H1 (cell line): Measurements from ENCODE around the gene GDPD5. TPM values are rescaled to one million over a fixed set of nuclear protein-coding genes. Genes with fewer than 3 reads are reported as not detected.

ENCODE experiments used
- CTCF ChIA-PET: fragments of 300-600 bp; sonication (Branson Sonifier 250); formaldehyde crosslinking; loops from one replicate; lab custom pipeline; 2021; ENCODE audit not compliant: partially characterized antibody; lab: Charles Lee
- POLR2A ChIA-PET: fragments of 300-600 bp; sonication (Branson Sonifier 250); formaldehyde crosslinking; loops from one replicate; lab custom pipeline; 2021; ENCODE audit warnings: inconsistent platforms; ENCODE audit not compliant: partially characterized antibody; lab: Charles Lee
- DNase-seq, 2 experiments: peaks; one replicate each; pipeline versions ENCODE4 v3.0.0 to v3.0.0-alpha.2; 2010 to 2022; ENCODE audit warnings: low spot score in 2 of 2, low read depth in 1 of 2, mixed read lengths in 1 of 2
- FAIRE-seq: peaks from 2 replicates; lab custom pipeline; 2011; peaks lifted over from hg19 to GRCh38; lab: Jason Lieb, UNC
- H2AFZ ChIP-seq: 2 replicates; pipeline ENCODE4 v1.8.1; 2012; ENCODE audit warnings: low read length, inconsistent platforms
- H2AK5ac ChIP-seq: 2 replicates; pipeline ENCODE4 v1.6.1; 2013; ENCODE audit warnings: low read depth, low read length
- H2BK120ac ChIP-seq: replicated peaks from 2 replicates; pipeline ENCODE3; 2013; ENCODE audit warnings: low read depth, low read length, inconsistent platforms
- H2BK12ac ChIP-seq: 2 replicates; pipeline ENCODE4 v1.6.1; 2013; ENCODE audit warnings: low read depth, low read length
- H2BK15ac ChIP-seq: 2 replicates; pipeline ENCODE4 v1.6.1; 2013; ENCODE audit warnings: low read length
- H2BK20ac ChIP-seq: 2 replicates; pipeline ENCODE4 v1.6.1; 2013; ENCODE audit warnings: low read length
- H2BK5ac ChIP-seq: 2 replicates; pipeline ENCODE4 v1.6.1; 2013; ENCODE audit warnings: low read depth, low read length
- H3K14ac ChIP-seq: 2 replicates; pipeline ENCODE4 v1.6.1; 2013; ENCODE audit warnings: inconsistent platforms; ENCODE audit not compliant: insufficient read length
- H3K18ac ChIP-seq: 2 replicates; pipeline ENCODE4 v1.6.1; 2013; ENCODE audit warnings: low read length; ENCODE audit errors: extremely low read depth
- H3K23ac ChIP-seq: 2 replicates; pipeline ENCODE4 v1.6.1; 2013; ENCODE audit warnings: inconsistent platforms; ENCODE audit not compliant: insufficient read length
- H3K23me2 ChIP-seq: 2 replicates; pipeline ENCODE4 v1.6.1; 2013; ENCODE audit warnings: low read depth, low read length
- H3K27ac ChIP-seq: 2 replicates; pipeline ENCODE4 v1.6.1; 2011; ENCODE audit warnings: low read depth, low read length, inconsistent platforms
- H3K27me3 ChIP-seq, 4 experiments: replicated peaks in 1 of 4; 1 replicate in 1 of 4; 2 replicates in 3 of 4; pipeline versions ENCODE4 v1.6.1 to v1.8.1; 2011 to 2013; ENCODE audit warnings: low read length in 3 of 4, mild to moderate bottlenecking in 3 of 4, inconsistent platforms in 2 of 4, mixed read lengths in 2 of 4, moderate library complexity in 1 of 4; ENCODE audit not compliant: control insufficient read depth in 3 of 4, insufficient read depth in 3 of 4; ENCODE audit errors: extremely low read depth in 1 of 4
- H3K36me3 ChIP-seq, 4 experiments: 2 replicates each; pipeline versions ENCODE4 v1.6.1 to v1.8.1; 2011 to 2013; ENCODE audit warnings: mild to moderate bottlenecking in 4 of 4, low read length in 3 of 4, moderate library complexity in 2 of 4, control low read depth in 1 of 4, inconsistent platforms in 1 of 4; ENCODE audit not compliant: insufficient read depth in 4 of 4, control insufficient read depth in 2 of 4
- H3K4ac ChIP-seq: replicated peaks from 2 replicates; pipeline ENCODE3; 2013; ENCODE audit warnings: low read length, low read depth, mixed read lengths, inconsistent platforms; ENCODE audit not compliant: insufficient read length
- H3K4me1 ChIP-seq, 4 experiments: replicated peaks in 1 of 4; 1 replicate in 1 of 4; 2 replicates in 3 of 4; pipeline versions ENCODE4 v1.6.1 to v1.8.1; 2011 to 2013; ENCODE audit warnings: low read length in 3 of 4, inconsistent platforms in 2 of 4, mixed read lengths in 1 of 4; ENCODE audit not compliant: insufficient read depth in 4 of 4, control insufficient read depth in 3 of 4
- H3K4me2 ChIP-seq, 2 experiments: 2 replicates each; pipeline versions ENCODE4 v1.6.1 to v1.8.1; 2011 to 2013; ENCODE audit warnings: low read depth in 2 of 2, low read length in 2 of 2, control low read depth in 1 of 2, inconsistent platforms in 1 of 2, mild to moderate bottlenecking in 1 of 2; ENCODE audit not compliant: insufficient read depth in 1 of 2
- H3K4me3 ChIP-seq, 4 experiments: fragments of 200-600, 300-600 bp in 1 of 4; sonication (generic), shearing (Covaris generic), sonication (Bioruptor Twin) in 1 of 4; 2 replicates each; pipeline versions ENCODE4 v1.5.1 to v1.8.1; 2011 to 2016; ENCODE audit warnings: low read length in 4 of 4, low read depth in 3 of 4, control low read depth in 2 of 4, inconsistent platforms in 2 of 4, mild to moderate bottlenecking in 2 of 4, mixed read lengths in 1 of 4, moderate library complexity in 1 of 4; ENCODE audit not compliant: insufficient read depth in 2 of 4; ENCODE audit errors: extremely low read depth in 1 of 4
- H3K56ac ChIP-seq: replicated peaks from 2 replicates; pipeline ENCODE3; 2013; ENCODE audit warnings: low read depth, mild to moderate bottlenecking, mixed read lengths, low read length, inconsistent platforms; ENCODE audit not compliant: insufficient read length
- H3K79me1 ChIP-seq: 2 replicates; pipeline ENCODE4 v1.6.1; 2013; ENCODE audit warnings: low read depth, low read length, control low read depth
- H3K79me2 ChIP-seq, 2 experiments: 2 replicates each; pipeline versions ENCODE4 v1.6.1 to v1.8.1; 2012 to 2013; ENCODE audit warnings: low read length in 2 of 2, mild to moderate bottlenecking in 2 of 2, inconsistent platforms in 1 of 2; ENCODE audit not compliant: insufficient read depth in 2 of 2, control insufficient read depth in 1 of 2
- H3K9ac ChIP-seq, 4 experiments: replicated peaks in 1 of 4; 1 replicate in 1 of 4; 2 replicates in 3 of 4; pipeline versions ENCODE4 v1.6.1 to v1.8.1; 2011 to 2013; ENCODE audit warnings: low read depth in 3 of 4, low read length in 3 of 4, control low read depth in 2 of 4, mild to moderate bottlenecking in 2 of 4, moderate library complexity in 2 of 4, inconsistent platforms in 1 of 4; ENCODE audit errors: extremely low read depth in 1 of 4
- H3K9me3 ChIP-seq, 2 experiments: 2 replicates each; pipeline versions ENCODE4 v1.6.1 to v1.8.1; 2012 to 2013; ENCODE audit warnings: mild to moderate bottlenecking in 2 of 2, moderate library complexity in 2 of 2, control low read depth in 1 of 2, inconsistent platforms in 1 of 2, low read depth in 1 of 2, low read length in 1 of 2, mixed read lengths in 1 of 2; ENCODE audit not compliant: insufficient read depth in 2 of 2
- H4K20me1 ChIP-seq, 2 experiments: replicated peaks in 1 of 2; 2 replicates each; pipeline versions ENCODE3 to v1.8.1; 2011 to 2013; ENCODE audit warnings: inconsistent platforms in 2 of 2, low read length in 2 of 2, mild to moderate bottlenecking in 1 of 2; ENCODE audit not compliant: insufficient read depth in 2 of 2, control insufficient read depth in 1 of 2
- H4K5ac ChIP-seq: 2 replicates; pipeline ENCODE4 v1.6.1; 2013; ENCODE audit warnings: low read length, low read depth, mixed read lengths, inconsistent platforms; ENCODE audit not compliant: insufficient read length
- H4K8ac ChIP-seq: 2 replicates; pipeline ENCODE4 v1.8.0; 2013; ENCODE audit warnings: mild to moderate bottlenecking, moderate library complexity, low read length, inconsistent platforms; ENCODE audit not compliant: insufficient read depth; ENCODE audit errors: extremely low read depth
- H4K91ac ChIP-seq: replicated peaks from 2 replicates; pipeline ENCODE3; 2013; ENCODE audit warnings: low read length, mixed read lengths, inconsistent platforms; ENCODE audit not compliant: insufficient read length
- CBX8 ChIP-seq: fragments of 300-800, 300-1000 bp; sonication (generic); IDR thresholded peaks from 2 replicates; pipeline ENCODE4 v1.7.1; 2016; ENCODE audit warnings: low read depth, low read length, borderline replicate concordance
- CEBPB ChIP-seq: IDR thresholded peaks from 2 replicates; pipeline ENCODE4 v1.6.1; 2012; ENCODE audit warnings: low read depth, low read length
- E2F6 ChIP-seq: IDR thresholded peaks from 2 replicates; pipeline ENCODE4 v1.6.1; 2012; ENCODE audit warnings: inconsistent platforms
- GABPA ChIP-seq: IDR thresholded peaks from 2 replicates; pipeline ENCODE4 v1.6.1; 2011; ENCODE audit warnings: mild to moderate bottlenecking, low read length, moderate library complexity, borderline replicate concordance; ENCODE audit not compliant: insufficient read depth
- KDM1A ChIP-seq: fragments of 200-600, 300-600 bp; sonication (generic); IDR thresholded peaks from 2 replicates; pipeline ENCODE4 v1.7.1; 2016; ENCODE audit warnings: mild to moderate bottlenecking, low read length, borderline replicate concordance
- KDM5A ChIP-seq: fragments of 200-600 bp; IDR thresholded peaks from 2 replicates; pipeline ENCODE4 v1.7.1; 2012; ENCODE audit warnings: mild to moderate bottlenecking, low read length, inconsistent platforms, mixed read lengths
- NANOG ChIP-seq: IDR thresholded peaks from 2 replicates; pipeline ENCODE4 v1.6.1; 2011; ENCODE audit warnings: low read length, low read depth, mild to moderate bottlenecking, inconsistent platforms; ENCODE audit not compliant: insufficient read depth, poor library complexity, severe bottlenecking
- SUZ12 ChIP-seq: fragments of 200-600 bp; sonication (generic); IDR thresholded peaks from 2 replicates; pipeline ENCODE4 v1.6.1; 2012; ENCODE audit warnings: mild to moderate bottlenecking, inconsistent platforms, low read length, moderate library complexity, mixed read lengths
- TEAD4 ChIP-seq: IDR thresholded peaks from 2 replicates; pipeline ENCODE4 v1.6.1; 2012; ENCODE audit warnings: low read depth, low read length, inconsistent platforms, mixed read lengths
- USF2 ChIP-seq: IDR thresholded peaks from 2 replicates; pipeline ENCODE4 v1.6.1; 2011; ENCODE audit warnings: low read length, improper control_type of control experiment
- WGBS, 2 experiments: shearing (Covaris generic) in 1 of 2; methylation state at CpG; one replicate each; pipeline versions ENCODE4 v1.1.6 to v1.1.7; 2013 to 2015; ENCODE audit warnings: low lambda C conversion rate in 2 of 2, mixed read lengths in 2 of 2, inconsistent platforms in 1 of 2, low coverage in 1 of 2, missing lambda C conversion rate in 1 of 2; ENCODE audit not compliant: insufficient replicate concordance in 2 of 2, insufficient coverage in 1 of 2, insufficient read length in 1 of 2; ENCODE audit errors: extremely low coverage in 1 of 2, missing lambda C conversion rate in 1 of 2; 5-methylcytosine and 5-hydroxymethylcytosine counted together
- polyA plus RNA-seq, 7 experiments: library from polyadenylated mRNA; depleted of rRNA in 3 of 7; stranded (reverse) in 5 of 7; unstranded in 2 of 7; fragments of >200 nt in 5 of 7; fragments of 200-250 nt in 2 of 7; gene quantifications; 1 replicate in 5 of 7; 2 replicates in 1 of 7; 4 replicates in 1 of 7; pipeline versions ENCODE4 v1.2.1 to v1.2.3, GENCODE V29; 2011 to 2013; ENCODE audit warnings: missing spikeins in 2 of 7, mixed read lengths in 2 of 7
- total RNA-seq: library from RNA; stranded (reverse); fragmentation: NEBNext Ultra II Directional; extraction: Animal tissue kit (Norgen Biotek cat#: 25700); gene quantifications from 2 replicates; pipeline ENCODE4 v1.2.1, GENCODE V29; 2021

GDPD5 gene
- total and polyA plus RNA-seq, 2 of the 8 experiments (the other 6 are each of a cell fraction or from before 2014, with no cell fraction given): 7.8 to 8.6 TPM

- Histone ChIP-seq H2AFZ (no peak overlapping the region), H2BK20ac (no peak overlapping the region), H3K9me3 (no peaks in the 10 kb centered on the region), H2BK5ac (no peak overlapping the region), H3K4me1 (peaks cover 0 to 9% (median 1%) of the 10 kb centered on the region in 4 experiments; a peak in 2 of 7 replicates), H3K79me1 (no peaks in the 10 kb centered on the region), H2BK15ac (0 out of 2 replicates have a peak overlapping the region, but pooled peaks have one; percentile 46), H3K4me2 (no peak overlapping the region), H2BK120ac (no peak overlapping the region), H3K27me3 (peaks cover 14 to 35% (median 19%) of the 10 kb centered on the region in 4 experiments; a peak in 6 of 7 replicates), H3K4ac (no peak overlapping the region), H3K23me2 (peaks cover 9% of the 10 kb centered on the region; the same call in 1 of the 2 replicates), H2BK12ac (no peak overlapping the region), H3K18ac (no peak overlapping the region), H4K5ac (no peak overlapping the region), H3K23ac (no peak overlapping the region), H3K4me3 (no peak overlapping the region), H4K91ac (peak overlapping the region; percentile 67), H3K36me3 (no peaks in the 10 kb centered on the region), H3K14ac (no peak overlapping the region), H4K8ac (no peak overlapping the region), H3K27ac (no peak overlapping the region), H3K56ac (no peak overlapping the region), H4K20me1 (no peaks in the 10 kb centered on the region), H2AK5ac (no peak overlapping the region; the same call in 1 of the 2 replicates), H3K9ac (no peak overlapping the region), H3K79me2 (no peaks in the 10 kb centered on the region)
- ChIA-PET POLR2A (interaction anchor here (0.8 to 1.0 kb wide), 2 partner anchors 9 to 97 kb away, joined by 3 read pairs; no protein-coding TSS in a partner anchor), CTCF (interaction anchor here (0.6 to 27.2 kb wide), 20 partner anchors 8 to 135 kb away, joined by 3 to 603 read pairs (median 4); no protein-coding TSS in a partner anchor)
- WGBS, 2 experiments: 81% methylated on average over 7 of the region's 7 CpGs; no CpG with 5 or more reads in 1 of the 2 experiments
- FAIRE-seq: no peak
- no peak for DNase-seq
- TF ChIP-seq USF2 (no peak), CEBPB (no peak), NANOG (no peak), E2F6 (no peak), SUZ12 (no peak), KDM5A (no peak), KDM1A (no peak), CBX8 (no peak), TEAD4 (no peak), GABPA (no peak)
Observed at GRCh38 chr11:75522286-75523044, 3.3 kb downstream of the GDPD5 start.
